Thyroid gland (tissue), 4 donors: ENCODE measurements around the gene LRRC56.

ENCODE experiments used
- POLR2A ChIP-seq, 2 donors: fragments of 450-650 bp; IDR thresholded peaks; one replicate each; pipeline ENCODE4 v1.6.1; 2017; ENCODE audit warnings: antibody characterized with exemption in 2 of 2, mild to moderate bottlenecking in 2 of 2, moderate library complexity in 1 of 2
- TF ChIP-seq, protein P1 (sequence below), 6 experiments: fragments of 200-600 bp in 3 of 6; fragments of 450-650 bp in 3 of 6; sonication (generic) in 3 of 6; IDR thresholded peaks; one replicate each; pipeline ENCODE4 v1.5.1; 2016 to 2019; ENCODE audit warnings: antibody characterized with exemption in 6 of 6, mild to moderate bottlenecking in 2 of 6, inconsistent platforms in 1 of 6, moderate library complexity in 1 of 6

DNA sequence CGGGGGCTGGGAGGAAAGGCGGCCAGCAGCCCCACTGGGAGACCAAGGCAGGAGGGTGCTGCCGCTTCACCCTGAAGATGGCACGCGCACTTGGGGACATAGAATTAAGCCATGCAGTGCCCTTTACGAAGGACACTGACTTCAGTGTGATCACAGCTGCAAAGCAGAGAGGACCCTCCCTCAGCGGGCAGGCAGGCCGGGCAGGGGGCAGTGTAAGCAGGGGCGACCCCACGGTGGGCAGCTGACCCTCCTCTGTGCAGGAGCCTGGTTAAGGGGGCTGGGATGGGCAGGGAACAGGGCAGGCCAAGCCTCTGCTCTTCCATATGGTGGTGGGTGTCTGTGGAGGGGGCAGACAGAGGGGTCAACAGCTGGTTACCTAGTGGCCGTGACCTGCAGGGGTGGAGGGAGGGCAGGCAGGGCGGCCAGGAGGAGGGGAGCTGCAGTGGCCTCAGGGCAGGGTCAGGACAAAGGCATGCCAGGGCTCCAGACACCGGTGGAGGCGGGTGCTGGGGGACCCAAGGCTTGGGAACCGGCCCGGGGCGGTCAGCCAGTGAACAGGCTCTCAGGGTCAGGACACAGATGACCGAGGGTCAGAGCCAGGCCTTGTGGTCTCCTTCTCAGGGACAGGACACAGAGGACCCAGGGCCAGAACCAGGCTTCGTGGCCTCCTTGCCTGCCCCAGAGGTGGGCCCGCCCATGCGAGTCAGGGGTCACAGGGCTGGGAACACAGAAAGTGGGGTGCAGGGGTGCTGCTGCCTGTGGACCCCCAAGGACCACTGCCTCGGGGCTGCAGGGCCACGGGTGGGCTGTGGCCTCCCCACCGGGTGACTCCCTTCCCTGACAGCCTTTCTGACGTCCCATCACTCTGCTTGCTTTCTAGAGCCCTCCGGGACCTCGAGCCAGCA is 16.0 kb downstream of the LRRC56 start:
- TF ChIP-seq, protein P1, sequence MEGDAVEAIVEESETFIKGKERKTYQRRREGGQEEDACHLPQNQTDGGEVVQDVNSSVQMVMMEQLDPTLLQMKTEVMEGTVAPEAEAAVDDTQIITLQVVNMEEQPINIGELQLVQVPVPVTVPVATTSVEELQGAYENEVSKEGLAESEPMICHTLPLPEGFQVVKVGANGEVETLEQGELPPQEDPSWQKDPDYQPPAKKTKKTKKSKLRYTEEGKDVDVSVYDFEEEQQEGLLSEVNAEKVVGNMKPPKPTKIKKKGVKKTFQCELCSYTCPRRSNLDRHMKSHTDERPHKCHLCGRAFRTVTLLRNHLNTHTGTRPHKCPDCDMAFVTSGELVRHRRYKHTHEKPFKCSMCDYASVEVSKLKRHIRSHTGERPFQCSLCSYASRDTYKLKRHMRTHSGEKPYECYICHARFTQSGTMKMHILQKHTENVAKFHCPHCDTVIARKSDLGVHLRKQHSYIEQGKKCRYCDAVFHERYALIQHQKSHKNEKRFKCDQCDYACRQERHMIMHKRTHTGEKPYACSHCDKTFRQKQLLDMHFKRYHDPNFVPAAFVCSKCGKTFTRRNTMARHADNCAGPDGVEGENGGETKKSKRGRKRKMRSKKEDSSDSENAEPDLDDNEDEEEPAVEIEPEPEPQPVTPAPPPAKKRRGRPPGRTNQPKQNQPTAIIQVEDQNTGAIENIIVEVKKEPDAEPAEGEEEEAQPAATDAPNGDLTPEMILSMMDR (IDR thresholded peaks at IDR 0.05), result no peak
- no peak for TF ChIP-seq POLR2A (IDR thresholded peaks at IDR 0.05)
